A673 (cell line): ENCODE measurements around the gene ADA.

Experiments
- CTCF ChIP-seq: fragments of 300-800, 200-600 bp; sonication (generic); conservative IDR thresholded peaks from 2 replicates; pipeline ENCODE4 v1.5.1; 2017; ENCODE audit warnings: low read depth, mild to moderate bottlenecking, antibody characterized with exemption, low read length, moderate library complexity, mixed read lengths
- EZH2 ChIP-seq: fragments of 200-600 bp; sonication (generic); IDR thresholded peaks from 2 replicates; pipeline ENCODE4 v1.6.1; 2017; ENCODE audit warnings: borderline replicate concordance, low read depth, mild to moderate bottlenecking, mixed read lengths, antibody characterized with exemption, low read length; ENCODE audit not compliant: poor library complexity, severe bottlenecking

- TF ChIP-seq CTCF (no peak), EZH2 (no peak)
Measured at GRCh38 chr20:44646641-44647274, 4.7 kb downstream of the ADA start.
